HG03575 (cell line): ENCODE measurements around the gene AGER.
A peak's percentile ranks its signal among the peaks of the same experiment; 100 is the strongest.
"Not testable (repeated sequence)": the region's sequence is repeated elsewhere in the genome, so short reads cannot be mapped to it uniquely, and the experiment has no call there.

Experiments used
- ATAC-seq: cut with Tn5 transposase; IDR thresholded peaks from one replicate; pipeline ENCODE4 v1.9.1; 2021; ENCODE audit not compliant: unreplicated experiment, insufficient number of reproducible peaks, low FRiP score; ENCODE audit errors: extremely low read depth

AGER gene

GRCh38 chr6:32188381-32189068 lies 4.5 kb upstream of the AGER start:
- no peak for ATAC-seq

DNA sequence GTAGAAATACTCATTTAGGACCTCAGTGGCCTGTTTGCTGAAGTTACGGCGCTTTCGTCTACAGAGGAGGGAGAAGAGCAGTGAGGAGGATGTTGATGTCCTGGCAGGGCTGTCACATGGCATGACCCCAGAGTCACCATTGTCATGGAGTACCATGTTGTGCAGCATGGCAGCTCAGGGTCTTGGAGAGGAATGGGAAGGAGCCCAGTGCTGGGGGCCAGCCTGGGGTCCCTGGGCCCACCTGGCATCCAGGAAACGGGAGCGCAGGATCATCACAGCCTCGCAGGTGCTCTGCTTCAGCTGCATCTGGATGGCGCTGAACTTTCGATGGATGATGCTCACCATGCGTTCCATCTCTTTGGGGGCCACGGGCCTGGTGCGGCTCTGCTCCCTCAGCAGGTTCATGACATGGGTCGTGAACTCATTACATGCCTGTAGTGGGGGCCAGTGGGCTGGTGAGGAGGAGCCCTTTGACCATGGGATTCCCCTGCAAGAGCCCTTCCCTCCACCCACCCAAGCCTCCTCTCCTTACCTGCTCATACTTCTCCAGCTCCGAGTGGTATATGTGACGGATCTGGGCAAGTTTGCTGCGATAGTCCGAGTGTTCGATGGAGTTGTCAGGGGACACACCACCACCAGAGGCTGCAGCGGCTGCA lies 3.8 kb upstream of the AGER start:
- ATAC-seq: not testable (repeated sequence)

DNA sequence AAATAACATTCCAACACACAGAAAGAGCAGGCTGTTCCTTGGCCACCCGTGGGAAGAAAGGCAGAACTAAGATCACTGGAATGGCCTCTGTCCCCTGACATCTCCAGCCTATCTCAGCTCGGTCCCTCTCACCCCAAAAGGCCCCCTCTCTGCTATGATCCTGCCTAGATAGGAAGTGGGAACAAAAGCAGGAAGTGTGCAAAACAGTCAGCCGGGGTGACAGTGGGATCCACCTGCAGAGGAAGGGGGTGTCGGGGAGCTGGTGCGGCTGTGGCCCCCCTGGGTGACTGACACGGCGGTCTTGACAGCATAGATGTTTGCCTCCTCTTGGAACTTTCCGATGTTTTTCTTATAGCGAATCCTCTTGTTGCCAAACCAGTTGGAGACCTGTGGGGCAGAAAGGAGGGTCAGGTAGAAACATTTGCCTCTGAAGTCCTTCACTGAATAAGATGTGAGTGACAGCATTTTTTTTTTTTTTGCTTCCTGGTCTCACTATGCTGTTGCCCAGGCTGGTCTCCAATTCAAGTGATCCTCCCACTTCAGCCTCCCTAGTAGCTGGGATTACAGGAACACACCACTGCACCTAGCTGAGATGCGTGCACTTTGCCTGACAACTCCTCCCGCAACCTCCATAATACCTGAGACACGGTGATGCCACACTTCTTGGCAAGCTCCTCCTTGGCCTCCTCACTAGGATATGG lies 3.1 kb upstream of the AGER start:
- no peak for ATAC-seq

DNA sequence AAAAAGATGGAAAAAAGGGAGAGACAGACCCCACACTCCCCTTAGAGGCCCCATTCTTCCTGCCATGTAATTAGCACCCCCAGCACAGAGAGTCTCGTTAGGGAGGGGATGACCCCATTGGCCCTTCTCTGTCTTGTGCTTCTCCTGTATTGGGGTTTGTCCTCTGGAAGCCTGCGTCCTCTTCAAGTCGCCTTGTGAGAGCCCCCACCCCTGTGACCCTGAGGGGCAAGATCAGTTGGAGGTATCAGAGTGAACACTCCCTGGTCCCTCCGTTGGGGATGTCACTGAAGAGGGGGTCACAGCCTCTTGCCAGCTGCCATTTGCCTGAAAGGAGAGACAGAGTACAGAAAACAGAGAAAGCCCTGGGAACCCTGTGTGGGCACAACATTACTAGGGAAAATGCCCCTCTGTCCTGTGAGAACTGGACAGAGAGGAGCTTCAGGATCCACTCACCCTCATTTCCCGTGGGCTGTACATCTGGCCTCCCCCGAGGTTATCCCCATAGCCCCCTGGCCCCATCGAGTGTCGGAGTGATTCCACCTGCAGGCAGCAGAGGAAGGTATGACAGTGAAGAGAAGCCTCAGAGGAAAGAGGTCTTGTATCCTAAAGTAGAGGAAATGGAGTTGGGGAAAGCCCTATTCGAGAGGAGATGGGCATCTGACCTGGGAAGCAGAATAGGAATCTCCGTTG lies 2.2 kb upstream of the AGER start:
- not testable (repeated sequence) for ATAC-seq

DNA sequence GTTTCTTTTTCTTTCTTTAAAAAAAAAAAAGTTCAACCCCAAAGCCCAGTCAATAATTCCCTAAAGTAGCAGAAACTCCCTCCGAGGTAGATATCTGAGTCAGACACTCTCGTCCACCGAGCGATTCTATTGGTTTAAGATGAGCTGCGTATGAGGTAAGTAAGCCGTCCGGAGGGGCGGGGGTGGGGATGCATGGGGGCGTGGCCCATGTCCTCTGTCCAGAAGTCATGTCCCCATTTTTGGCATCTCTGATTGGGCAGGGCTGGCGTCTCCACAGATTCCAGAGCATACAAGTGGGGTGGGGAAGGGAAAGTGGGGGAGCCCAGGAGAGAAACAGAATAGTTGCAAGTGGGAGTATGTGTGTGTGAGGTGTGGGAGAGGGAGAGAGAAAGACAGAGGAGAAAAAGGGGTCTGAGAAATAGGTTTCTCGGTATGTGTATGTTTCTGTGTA lies 1.7 kb upstream of the AGER start:
- not testable (repeated sequence) for ATAC-seq

DNA sequence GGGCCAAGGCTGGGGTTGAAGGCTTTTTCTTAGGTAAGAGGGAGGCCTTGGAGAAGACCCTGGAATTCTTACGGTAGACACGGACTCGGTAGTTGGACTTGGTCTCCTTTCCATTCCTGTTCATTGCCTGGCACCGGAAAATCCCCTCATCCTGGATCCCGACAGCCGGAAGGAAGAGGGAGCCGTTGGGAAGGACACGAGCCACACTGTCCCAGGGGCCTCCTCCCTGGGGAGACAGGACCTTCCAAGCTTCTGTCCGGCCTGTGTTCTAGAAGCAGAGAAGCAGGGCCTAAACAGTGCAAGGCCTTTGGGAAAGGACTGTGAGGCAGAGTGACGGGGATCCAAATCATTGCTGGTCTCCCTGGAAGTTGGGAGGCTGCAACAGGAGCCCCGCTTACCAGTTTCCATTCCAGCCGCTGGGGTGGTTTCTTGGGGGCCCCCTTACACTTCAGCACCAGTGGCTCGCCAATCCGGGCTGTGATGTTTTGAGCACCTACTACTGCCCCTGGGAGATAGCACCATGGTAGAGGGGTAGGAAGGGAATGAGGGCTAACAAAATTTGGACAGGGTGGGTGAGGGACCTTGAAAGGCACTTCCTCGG lies 470 bp downstream of the AGER start:
- no peak for ATAC-seq

GRCh38 chr6:32183030-32183429 lies 1.0 kb downstream of the AGER start:
- ATAC-seq: no peak

GRCh38 chr6:32182555-32182981 lies 1.5 kb downstream of the AGER start:
- no peak for ATAC-seq

GRCh38 chr6:32181915-32182529 lies 2.0 kb downstream of the AGER start:
- no peak for ATAC-seq

GRCh38 chr6:32181148-32181702 lies 2.8 kb downstream of the AGER start:
- ATAC-seq: no peak

GRCh38 chr6:32179766-32180405 lies 4.2 kb downstream of the AGER start:
- no peak for ATAC-seq

- ATAC-seq: no peak
These were observed 5.3 kb downstream of the AGER start for GRCh38 chr6:32178547-32179440.

DNA sequence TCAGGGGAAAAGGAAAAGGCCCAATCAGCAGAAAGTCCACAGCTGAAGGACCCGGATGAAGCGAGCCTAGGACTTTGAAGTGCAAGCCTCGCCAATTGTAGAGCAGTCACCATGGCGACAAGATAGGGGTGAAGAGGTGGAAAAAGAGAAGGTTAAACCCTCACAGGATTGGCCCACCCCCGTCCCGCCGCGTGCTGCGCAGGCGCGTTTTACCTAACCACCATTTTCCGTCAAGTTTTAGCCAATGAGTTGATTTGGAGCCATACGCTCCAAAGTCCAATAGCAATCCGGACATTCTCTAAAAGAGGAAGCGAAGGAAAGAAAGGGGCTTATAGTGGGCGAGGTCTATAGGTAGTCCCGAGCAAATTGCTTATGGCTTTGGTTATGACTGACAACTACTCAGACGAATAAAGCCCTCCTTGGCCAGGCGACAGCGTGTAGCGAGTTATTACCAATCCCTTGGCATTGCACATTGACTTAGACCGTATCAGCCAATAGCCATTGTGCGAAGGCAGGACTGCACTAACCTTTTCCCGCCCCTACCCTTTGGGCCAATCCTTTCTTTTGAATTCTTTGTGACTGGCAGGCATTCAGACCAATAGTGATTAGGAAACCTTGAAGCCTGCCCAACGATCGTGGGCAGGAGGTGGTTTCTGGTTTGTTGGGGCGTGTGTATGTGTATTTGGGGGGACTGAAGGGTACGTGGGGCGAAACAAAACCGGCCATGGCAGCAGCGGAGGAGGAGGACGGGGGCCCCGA lies 6.1 kb downstream of the AGER start, which contains the start of gene RNF5:
RNF5 (plus strand) TSS at position 618 of the 759 bp plus-strand sequence; CDS start at position 725, 107 bp downstream.
- peak; percentile 55 for ATAC-seq

DNA sequence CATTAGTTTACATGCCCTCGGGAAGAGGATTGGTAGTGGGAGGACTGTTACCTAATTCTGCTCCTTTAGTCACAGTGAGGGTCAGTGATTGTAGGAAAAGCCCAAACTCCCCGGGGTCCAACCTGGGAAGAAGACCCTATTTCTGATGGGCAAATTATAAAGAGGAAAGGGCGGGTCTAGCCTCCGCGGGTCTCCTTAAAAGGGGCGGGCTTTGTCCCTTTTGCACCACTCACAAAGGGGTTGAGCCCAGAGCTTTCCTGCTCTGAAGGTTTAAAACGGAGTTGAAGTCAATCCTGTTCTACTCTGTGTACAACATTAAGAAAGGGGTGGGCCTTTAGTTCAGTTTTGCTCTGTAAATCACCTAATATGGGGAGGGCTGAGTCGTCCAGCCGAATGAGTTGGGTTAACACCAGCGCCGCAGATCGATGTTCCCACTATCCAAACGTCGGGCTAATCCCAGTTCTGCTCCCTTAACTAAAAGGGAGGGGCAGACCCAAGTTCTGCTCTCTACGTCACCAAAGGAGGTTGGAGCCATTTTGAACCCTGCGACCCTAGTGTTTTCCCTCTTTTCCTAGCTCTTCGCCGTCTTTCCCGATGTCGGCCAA lies 6.8 kb downstream of the AGER start:
- ATAC-seq: no peak

GRCh38 chr6:32176476-32177182 lies 7.4 kb downstream of the AGER start:
- no peak for ATAC-seq
